IMR-90 (cell line): ENCODE measurements around the gene TOP2A.

Experiments
- BHLHE40 ChIP-seq: fragments of 150-350 bp; IDR thresholded peaks from 2 replicates; pipeline ENCODE4 v1.6.1; 2016; ENCODE audit warnings: mild to moderate bottlenecking, low read depth, low read length
- CEBPB ChIP-seq: IDR thresholded peaks from 2 replicates; pipeline ENCODE4 v1.6.1; 2012; ENCODE audit warnings: low read depth, low read length, improper control_type of control experiment
- CHD1 ChIP-seq: IDR thresholded peaks from 2 replicates; pipeline ENCODE4 v1.6.1; 2012; ENCODE audit warnings: low read depth, low read length, improper control_type of control experiment
- FOS ChIP-seq: fragments of 150-350 bp; IDR thresholded peaks from 2 replicates; pipeline ENCODE4 v1.6.1; 2016; ENCODE audit warnings: low read depth, low read length
- MAFK ChIP-seq: IDR thresholded peaks from 2 replicates; pipeline ENCODE4 v1.6.1; 2012; ENCODE audit warnings: low read depth, low read length, improper control_type of control experiment
- MAZ ChIP-seq: IDR thresholded peaks from 2 replicates; pipeline ENCODE4 v1.6.1; 2012; ENCODE audit warnings: low read depth, mild to moderate bottlenecking, low read length, improper control_type of control experiment, moderate library complexity, borderline replicate concordance
- MXI1 ChIP-seq: IDR thresholded peaks from 2 replicates; pipeline ENCODE4 v1.6.1; 2012; ENCODE audit warnings: low read depth, mild to moderate bottlenecking, low read length, moderate library complexity, borderline replicate concordance
- POLR2A ChIP-seq: IDR thresholded peaks from 2 replicates; pipeline ENCODE4 v1.6.1; 2012; ENCODE audit warnings: mild to moderate bottlenecking, low read depth, low read length
- RAD21 ChIP-seq: IDR thresholded peaks from 2 replicates; pipeline ENCODE4 v1.6.1; 2012; ENCODE audit warnings: low read length, improper control_type of control experiment
- RCOR1 ChIP-seq: IDR thresholded peaks from 2 replicates; pipeline ENCODE4 v1.6.1; 2012; ENCODE audit warnings: mild to moderate bottlenecking, low read length, improper control_type of control experiment; ENCODE audit not compliant: insufficient replicate concordance
- RFX5 ChIP-seq: IDR thresholded peaks from 2 replicates; pipeline ENCODE4 v1.8.0; 2012; ENCODE audit warnings: low read depth, mild to moderate bottlenecking, low read length, moderate library complexity
- SMC3 ChIP-seq: fragments of 150-350 bp; IDR thresholded peaks from 2 replicates; pipeline ENCODE4 v1.6.1; 2016; ENCODE audit warnings: low read depth, mild to moderate bottlenecking, antibody characterized with exemption, low read length, moderate library complexity
- TF ChIP-seq, protein P1 (sequence below): conservative IDR thresholded peaks from 2 replicates; pipeline ENCODE4 v1.5.1; 2012; ENCODE audit warnings: mild to moderate bottlenecking, low read depth, low read length, improper control_type of control experiment
- TF ChIP-seq, protein P2 (sequence below): fragments of 150-350 bp; IDR thresholded peaks from 2 replicates; pipeline ENCODE4 v1.6.1; 2017; ENCODE audit warnings: mild to moderate bottlenecking, antibody characterized with exemption, low read length, low read depth

DNA sequence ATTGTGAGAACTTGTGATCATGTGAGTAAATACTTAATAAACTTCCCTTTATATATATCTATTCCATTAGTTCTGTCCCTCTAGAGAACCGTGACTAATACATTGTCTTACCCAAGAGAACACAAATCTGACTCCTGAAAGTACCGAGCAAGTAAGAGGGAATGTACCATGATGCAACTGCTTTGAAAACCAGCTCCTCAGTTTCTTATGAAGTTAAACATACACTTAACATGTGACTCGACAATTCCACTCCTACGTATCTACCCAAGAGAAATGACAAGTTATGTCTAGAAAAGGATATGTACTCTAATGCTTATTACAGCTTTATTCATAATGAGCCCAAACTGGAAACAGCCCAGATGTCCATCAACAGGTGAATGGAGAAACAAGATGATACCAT lies 44.4 kb downstream of the TOP2A start:
- TF ChIP-seq, protein P1, sequence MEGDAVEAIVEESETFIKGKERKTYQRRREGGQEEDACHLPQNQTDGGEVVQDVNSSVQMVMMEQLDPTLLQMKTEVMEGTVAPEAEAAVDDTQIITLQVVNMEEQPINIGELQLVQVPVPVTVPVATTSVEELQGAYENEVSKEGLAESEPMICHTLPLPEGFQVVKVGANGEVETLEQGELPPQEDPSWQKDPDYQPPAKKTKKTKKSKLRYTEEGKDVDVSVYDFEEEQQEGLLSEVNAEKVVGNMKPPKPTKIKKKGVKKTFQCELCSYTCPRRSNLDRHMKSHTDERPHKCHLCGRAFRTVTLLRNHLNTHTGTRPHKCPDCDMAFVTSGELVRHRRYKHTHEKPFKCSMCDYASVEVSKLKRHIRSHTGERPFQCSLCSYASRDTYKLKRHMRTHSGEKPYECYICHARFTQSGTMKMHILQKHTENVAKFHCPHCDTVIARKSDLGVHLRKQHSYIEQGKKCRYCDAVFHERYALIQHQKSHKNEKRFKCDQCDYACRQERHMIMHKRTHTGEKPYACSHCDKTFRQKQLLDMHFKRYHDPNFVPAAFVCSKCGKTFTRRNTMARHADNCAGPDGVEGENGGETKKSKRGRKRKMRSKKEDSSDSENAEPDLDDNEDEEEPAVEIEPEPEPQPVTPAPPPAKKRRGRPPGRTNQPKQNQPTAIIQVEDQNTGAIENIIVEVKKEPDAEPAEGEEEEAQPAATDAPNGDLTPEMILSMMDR = no peak
- no peak for TF ChIP-seq MAFK
- TF ChIP-seq POLR2A = no peak
- no peak for TF ChIP-seq RFX5
- TF ChIP-seq BHLHE40 = no peak
- TF ChIP-seq SMC3 = no peak
- TF ChIP-seq, protein P2, sequence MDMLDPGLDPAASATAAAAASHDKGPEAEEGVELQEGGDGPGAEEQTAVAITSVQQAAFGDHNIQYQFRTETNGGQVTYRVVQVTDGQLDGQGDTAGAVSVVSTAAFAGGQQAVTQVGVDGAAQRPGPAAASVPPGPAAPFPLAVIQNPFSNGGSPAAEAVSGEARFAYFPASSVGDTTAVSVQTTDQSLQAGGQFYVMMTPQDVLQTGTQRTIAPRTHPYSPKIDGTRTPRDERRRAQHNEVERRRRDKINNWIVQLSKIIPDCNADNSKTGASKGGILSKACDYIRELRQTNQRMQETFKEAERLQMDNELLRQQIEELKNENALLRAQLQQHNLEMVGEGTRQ = no peak
- no peak for TF ChIP-seq MXI1
- peak; percentile 90 for TF ChIP-seq CEBPB
- no peak for TF ChIP-seq CHD1
- no peak for TF ChIP-seq FOS
- no peak for TF ChIP-seq RAD21
- TF ChIP-seq RCOR1 = no peak
- no peak for TF ChIP-seq MAZ
